ENCODE results near the gene SIDT1.

SIDT1 gene

DNA sequence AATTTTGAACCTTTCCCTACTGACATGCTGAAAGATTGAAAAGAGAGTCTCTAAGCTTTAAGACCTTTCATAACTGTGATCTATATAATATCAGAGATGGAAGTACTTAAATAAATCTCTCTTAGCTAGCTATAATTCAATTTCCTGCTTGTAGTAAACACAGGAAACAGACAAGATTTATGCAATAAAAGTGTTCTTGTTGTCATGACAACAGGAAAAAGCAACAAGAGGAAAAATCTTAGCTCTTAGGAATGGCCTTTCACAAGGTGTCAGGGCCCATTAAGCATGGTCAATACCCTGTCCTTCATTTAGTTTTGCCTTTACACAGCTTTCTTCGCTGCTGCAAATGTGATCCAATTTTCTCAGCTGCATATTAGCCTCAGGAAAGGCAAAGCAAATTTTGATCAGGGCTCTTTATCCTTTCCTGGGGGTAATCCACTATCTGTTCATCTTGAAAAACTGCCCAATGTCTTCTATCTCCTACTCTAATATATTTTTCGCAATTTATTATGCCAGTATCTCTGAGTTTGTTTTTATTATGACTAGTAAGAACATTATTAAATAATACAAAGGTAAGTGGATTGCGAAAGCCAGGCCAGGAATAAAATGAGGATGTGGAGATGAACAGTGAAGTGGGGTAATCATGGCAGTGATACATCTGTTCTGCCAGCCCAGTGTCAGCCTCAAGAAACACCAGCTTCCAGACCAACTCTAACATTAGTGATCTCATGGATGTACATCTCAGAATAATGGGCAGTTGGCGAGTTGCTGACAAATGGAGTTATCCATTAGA is 28.7 kb downstream of the SIDT1 start:
- Histone ChIP-seq H3K79me2 (ENCODE audit: control insufficient read depth, insufficient read depth, low read length, unreplicated experiment) (no peaks in the 10 kb centered on the region), H2AFZ (ENCODE audit: low read length, unreplicated experiment) (peak overlapping the region; percentile 23), H3K36me3 (ENCODE audit: insufficient read depth, low read length) (no peaks in the 10 kb centered on the region), H3K27ac (ENCODE audit: low read depth, low read length) (0 out of 2 replicates have a peak overlapping the region, but pooled peaks have one; percentile 6), H3K4me1 (ENCODE audit: control insufficient read depth, insufficient read depth, low read length, unreplicated experiment) (peaks cover 21% of the 10 kb centered on the region), H3K4me3 (ENCODE audit: low read depth, low read length) (no peak overlapping the region), H3K27me3 (ENCODE audit: insufficient read depth, low read length) (peaks cover 24% of the 10 kb centered on the region)

DNA sequence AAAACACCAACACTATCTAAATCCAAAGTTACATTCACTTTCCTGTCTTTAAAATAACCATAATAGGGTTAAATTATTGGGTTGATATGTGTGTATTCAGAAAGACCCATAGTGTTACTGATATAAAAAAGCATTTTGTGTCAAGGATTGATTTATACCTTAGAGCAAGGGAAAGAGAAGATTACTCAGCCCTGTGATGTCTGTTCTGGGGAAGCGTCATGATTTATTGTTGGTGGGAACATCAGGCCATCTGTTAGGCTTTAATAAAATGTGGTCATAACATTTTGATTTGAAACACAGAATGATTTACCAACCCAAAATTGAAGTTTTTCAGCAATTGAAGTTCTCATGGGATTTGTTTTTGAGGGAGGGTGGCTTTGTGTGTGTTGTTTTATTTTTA is 33.2 kb downstream of the SIDT1 start:
- peaks cover 50% of the 10 kb centered on the region for H3K27me3 ChIP-seq (ENCODE audit: insufficient read depth, low read length)
- no peak overlapping the region for H2AFZ ChIP-seq (ENCODE audit: low read length, unreplicated experiment)
- H3K79me2 ChIP-seq (ENCODE audit: control insufficient read depth, insufficient read depth, low read length, unreplicated experiment) = no peaks in the 10 kb centered on the region
- H3K36me3 ChIP-seq (ENCODE audit: insufficient read depth, low read length) = no peaks in the 10 kb centered on the region
- H3K4me1 ChIP-seq (ENCODE audit: control insufficient read depth, insufficient read depth, low read length, unreplicated experiment) = peaks cover 8% of the 10 kb centered on the region
- H3K4me3 ChIP-seq (ENCODE audit: low read depth, low read length) = no peak overlapping the region
- no peak overlapping the region for H3K27ac ChIP-seq (ENCODE audit: low read depth, low read length)

DNA sequence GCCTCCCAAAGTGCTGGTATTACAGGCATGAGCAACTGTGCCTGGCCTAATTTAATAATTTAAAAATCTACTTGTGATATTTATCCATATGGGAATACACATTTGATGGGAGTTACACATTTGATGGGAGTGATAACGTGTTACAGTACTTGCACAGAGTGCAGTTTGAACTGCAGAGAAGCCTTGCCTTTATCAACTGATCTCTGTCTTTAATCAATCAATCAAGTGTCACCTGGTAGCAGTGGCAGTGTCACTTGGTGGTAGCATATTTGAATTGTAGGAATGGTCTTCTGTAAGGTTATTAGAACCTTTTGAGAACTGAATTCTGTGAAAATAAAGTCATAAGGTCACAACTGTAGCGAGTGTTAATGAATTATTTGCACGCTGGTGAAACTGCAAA is 37.8 kb downstream of the SIDT1 start:
- Histone ChIP-seq H3K4me1 (ENCODE audit: control insufficient read depth, insufficient read depth, low read length, unreplicated experiment) (no peaks in the 10 kb centered on the region), H3K79me2 (ENCODE audit: control insufficient read depth, insufficient read depth, low read length, unreplicated experiment) (no peaks in the 10 kb centered on the region), H3K27me3 (ENCODE audit: insufficient read depth, low read length) (peaks cover 74% of the 10 kb centered on the region), H3K27ac (ENCODE audit: low read depth, low read length) (no peak overlapping the region), H2AFZ (ENCODE audit: low read length, unreplicated experiment) (no peak overlapping the region), H3K36me3 (ENCODE audit: insufficient read depth, low read length) (no peaks in the 10 kb centered on the region), H3K4me3 (ENCODE audit: low read depth, low read length) (no peak overlapping the region)

DNA sequence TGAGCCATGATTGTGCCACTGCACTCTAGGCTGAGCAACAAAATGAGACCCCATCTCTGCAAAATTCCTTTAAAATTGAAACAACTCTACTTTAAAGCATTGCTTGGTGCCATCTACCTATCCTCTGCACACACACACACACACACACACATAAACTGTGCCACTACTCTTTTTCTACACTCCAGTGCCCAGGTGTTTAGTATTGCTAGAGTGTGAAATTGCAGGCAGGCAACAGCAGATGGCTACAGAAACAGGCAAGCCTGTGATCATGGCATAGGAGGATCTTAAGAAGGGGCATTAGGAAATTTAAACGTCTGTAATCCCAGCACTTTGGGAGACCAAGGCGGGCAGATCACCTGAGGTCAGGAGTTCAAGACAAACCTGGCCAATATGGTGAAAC is 39.0 kb downstream of the SIDT1 start:
- no peak overlapping the region for H2AFZ ChIP-seq (ENCODE audit: low read length, unreplicated experiment)
- H3K36me3 ChIP-seq (ENCODE audit: insufficient read depth, low read length) = no peaks in the 10 kb centered on the region
- no peaks in the 10 kb centered on the region for H3K79me2 ChIP-seq (ENCODE audit: control insufficient read depth, insufficient read depth, low read length, unreplicated experiment)
- no peak overlapping the region for H3K4me3 ChIP-seq (ENCODE audit: low read depth, low read length)
- H3K27ac ChIP-seq (ENCODE audit: low read depth, low read length) = no peak overlapping the region
- H3K4me1 ChIP-seq (ENCODE audit: control insufficient read depth, insufficient read depth, low read length, unreplicated experiment) = no peaks in the 10 kb centered on the region
- H3K27me3 ChIP-seq (ENCODE audit: insufficient read depth, low read length) = peaks cover 71% of the 10 kb centered on the region

DNA sequence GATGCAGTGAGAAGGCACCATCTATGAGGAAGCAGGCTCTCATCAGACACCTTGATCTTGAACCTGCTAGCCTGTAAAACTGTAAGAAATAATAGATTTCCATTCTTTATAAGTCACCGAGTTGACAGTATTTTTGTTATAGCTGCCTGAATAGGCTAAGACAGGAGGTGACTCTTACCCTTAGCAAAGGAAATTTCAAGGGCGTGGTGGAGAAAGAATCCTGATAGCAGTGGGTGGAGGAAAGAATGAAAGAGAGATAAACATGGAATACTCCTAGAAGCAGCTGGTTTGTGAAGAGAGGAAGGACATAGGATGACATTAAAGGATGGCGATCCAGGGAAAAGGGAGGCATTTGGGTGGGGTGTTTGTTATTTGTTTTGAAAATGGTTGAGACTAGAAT is 41.4 kb downstream of the SIDT1 start:
- Histone ChIP-seq H2AFZ (ENCODE audit: low read length, unreplicated experiment) (no peak overlapping the region), H3K27me3 (ENCODE audit: insufficient read depth, low read length) (peaks cover 54% of the 10 kb centered on the region), H3K36me3 (ENCODE audit: insufficient read depth, low read length) (no peaks in the 10 kb centered on the region), H3K4me1 (ENCODE audit: control insufficient read depth, insufficient read depth, low read length, unreplicated experiment) (no peaks in the 10 kb centered on the region), H3K27ac (ENCODE audit: low read depth, low read length) (no peak overlapping the region), H3K4me3 (ENCODE audit: low read depth, low read length) (no peak overlapping the region), H3K79me2 (ENCODE audit: control insufficient read depth, insufficient read depth, low read length, unreplicated experiment) (no peaks in the 10 kb centered on the region)

DNA sequence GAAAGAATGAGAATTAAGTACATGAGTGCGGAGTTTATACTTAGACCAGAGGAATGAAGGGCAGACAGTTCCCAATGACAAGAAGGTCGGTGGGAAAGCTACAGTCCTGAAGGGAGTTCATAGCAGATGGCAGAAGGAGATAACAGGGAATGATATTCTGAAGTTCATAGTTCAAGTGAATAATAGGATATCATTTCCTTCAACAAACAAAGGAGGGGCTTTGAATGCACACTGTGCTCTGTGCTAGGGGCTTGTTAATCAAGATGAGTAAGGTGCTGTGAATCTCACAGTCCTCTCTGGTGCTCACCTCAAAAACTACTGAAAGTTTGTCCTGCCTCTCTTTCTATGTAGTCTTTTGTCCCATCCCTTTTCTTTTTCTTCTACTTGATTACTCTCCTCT is 41.9 kb downstream of the SIDT1 start:
- H3K27me3 ChIP-seq (ENCODE audit: insufficient read depth, low read length) = peaks cover 56% of the 10 kb centered on the region
- no peak overlapping the region for H3K4me3 ChIP-seq (ENCODE audit: low read depth, low read length)
- H3K36me3 ChIP-seq (ENCODE audit: insufficient read depth, low read length) = no peaks in the 10 kb centered on the region
- no peak overlapping the region for H3K27ac ChIP-seq (ENCODE audit: low read depth, low read length)
- no peaks in the 10 kb centered on the region for H3K4me1 ChIP-seq (ENCODE audit: control insufficient read depth, insufficient read depth, low read length, unreplicated experiment)
- no peak overlapping the region for H2AFZ ChIP-seq (ENCODE audit: low read length, unreplicated experiment)
- no peaks in the 10 kb centered on the region for H3K79me2 ChIP-seq (ENCODE audit: control insufficient read depth, insufficient read depth, low read length, unreplicated experiment)

DNA sequence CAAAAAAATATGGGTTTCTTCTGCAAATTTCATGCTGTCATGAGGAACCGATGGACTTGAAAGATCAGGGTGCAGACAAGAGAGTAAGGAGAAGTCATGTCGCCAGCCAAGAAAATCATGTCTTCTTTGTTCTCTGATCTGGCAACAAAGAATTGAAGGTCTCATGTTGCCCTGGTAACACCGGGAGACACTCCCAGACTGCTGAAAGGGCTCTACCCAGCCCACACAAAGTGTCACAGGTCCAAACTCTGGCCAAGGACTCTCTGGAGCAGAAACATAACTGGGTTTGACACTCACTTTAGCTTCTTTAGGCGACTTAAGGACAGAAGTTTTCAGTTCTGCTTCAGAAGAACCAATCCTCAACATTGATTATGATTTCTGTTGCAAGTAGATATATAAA is 42.9 kb downstream of the SIDT1 start:
- Histone ChIP-seq H3K36me3 (ENCODE audit: insufficient read depth, low read length) (no peaks in the 10 kb centered on the region), H3K27me3 (ENCODE audit: insufficient read depth, low read length) (peaks cover 61% of the 10 kb centered on the region), H3K4me3 (ENCODE audit: low read depth, low read length) (no peak overlapping the region), H3K4me1 (ENCODE audit: control insufficient read depth, insufficient read depth, low read length, unreplicated experiment) (no peaks in the 10 kb centered on the region), H2AFZ (ENCODE audit: low read length, unreplicated experiment) (no peak overlapping the region), H3K79me2 (ENCODE audit: control insufficient read depth, insufficient read depth, low read length, unreplicated experiment) (no peaks in the 10 kb centered on the region), H3K27ac (ENCODE audit: low read depth, low read length) (no peak overlapping the region)

DNA sequence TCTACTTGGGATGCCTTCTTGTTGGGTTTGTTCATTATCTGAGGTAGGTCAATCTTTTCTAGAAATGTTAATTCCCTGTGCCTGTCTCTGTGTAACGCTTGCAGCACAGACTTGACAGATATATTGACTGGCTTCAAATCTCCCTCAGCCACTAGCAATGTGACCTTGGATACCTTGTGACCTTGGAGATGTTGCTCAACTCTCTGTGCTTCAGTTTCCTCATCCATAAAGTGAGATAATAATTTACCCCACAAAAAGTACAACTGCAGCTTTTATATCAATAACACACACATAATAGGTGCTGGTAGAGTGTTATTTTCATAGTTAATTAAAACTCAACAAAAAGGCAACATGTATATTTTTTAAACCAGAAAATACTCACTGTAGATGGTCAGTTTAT is 52.9 kb downstream of the SIDT1 start:
- H2AFZ ChIP-seq (ENCODE audit: low read length, unreplicated experiment) = no peak overlapping the region
- H3K27ac ChIP-seq (ENCODE audit: low read depth, low read length) = no peak overlapping the region
- no peaks in the 10 kb centered on the region for H3K79me2 ChIP-seq (ENCODE audit: control insufficient read depth, insufficient read depth, low read length, unreplicated experiment)
- H3K27me3 ChIP-seq (ENCODE audit: insufficient read depth, low read length) = peaks cover 48% of the 10 kb centered on the region
- H3K4me1 ChIP-seq (ENCODE audit: control insufficient read depth, insufficient read depth, low read length, unreplicated experiment) = no peaks in the 10 kb centered on the region
- H3K4me3 ChIP-seq (ENCODE audit: low read depth, low read length) = no peak overlapping the region
- no peaks in the 10 kb centered on the region for H3K36me3 ChIP-seq (ENCODE audit: insufficient read depth, low read length)

DNA sequence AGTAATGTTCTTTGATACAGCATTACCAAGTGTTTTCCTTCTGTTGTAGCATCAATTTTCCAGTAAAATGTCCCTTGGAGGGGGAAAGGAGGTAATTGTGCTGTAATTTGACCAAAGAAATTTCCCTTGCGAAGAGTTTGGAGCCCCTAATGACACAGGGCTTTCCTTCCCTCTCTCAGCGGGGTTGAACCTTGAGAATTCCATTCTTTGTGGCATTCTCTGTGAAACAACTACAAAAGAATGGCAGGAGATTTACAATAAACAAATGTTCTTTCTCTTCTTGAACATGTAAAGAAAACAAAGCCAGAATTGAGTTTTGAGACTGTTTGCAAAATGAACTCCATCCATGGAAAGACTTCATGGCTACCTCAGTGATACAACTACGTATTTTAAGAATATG is 53.4 kb downstream of the SIDT1 start:
- no peak overlapping the region for H2AFZ ChIP-seq (ENCODE audit: low read length, unreplicated experiment)

DNA sequence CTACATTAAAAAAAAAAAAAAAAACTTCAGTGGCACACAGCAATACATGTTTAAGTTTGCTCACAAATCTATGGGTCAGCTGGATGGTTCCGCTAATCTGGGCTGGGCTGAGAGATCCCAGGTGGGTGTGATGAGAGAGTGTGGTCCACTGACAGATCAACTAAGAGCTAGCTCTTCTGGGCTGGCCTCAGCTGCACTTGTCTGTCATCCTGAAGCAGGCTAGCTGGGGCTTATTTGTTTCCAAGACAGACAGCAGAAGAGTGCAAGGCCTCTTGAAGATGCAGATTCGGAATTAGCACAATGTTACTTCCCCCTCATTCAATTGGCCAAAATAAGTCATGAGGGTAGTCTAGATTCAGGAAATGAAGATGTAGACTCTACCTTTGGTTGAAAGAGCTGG is 56.5 kb downstream of the SIDT1 start:
- Histone ChIP-seq H3K27me3 (ENCODE audit: insufficient read depth, low read length) (peaks cover 27% of the 10 kb centered on the region), H3K27ac (ENCODE audit: low read depth, low read length) (no peak overlapping the region), H3K79me2 (ENCODE audit: control insufficient read depth, insufficient read depth, low read length, unreplicated experiment) (no peaks in the 10 kb centered on the region), H3K4me1 (ENCODE audit: control insufficient read depth, insufficient read depth, low read length, unreplicated experiment) (no peaks in the 10 kb centered on the region), H3K36me3 (ENCODE audit: insufficient read depth, low read length) (no peaks in the 10 kb centered on the region), H2AFZ (ENCODE audit: low read length, unreplicated experiment) (no peak overlapping the region), H3K4me3 (ENCODE audit: low read depth, low read length) (no peak overlapping the region)

More for the DNA sequence above, 53.4 kb downstream of the SIDT1 start:
- Histone ChIP-seq H3K36me3 (ENCODE audit: insufficient read depth, low read length) (no peaks in the 10 kb centered on the region), H3K4me1 (ENCODE audit: control insufficient read depth, insufficient read depth, low read length, unreplicated experiment) (no peaks in the 10 kb centered on the region), H3K27ac (ENCODE audit: low read depth, low read length) (no peak overlapping the region), H3K4me3 (ENCODE audit: low read depth, low read length) (no peak overlapping the region), H3K27me3 (ENCODE audit: insufficient read depth, low read length) (peaks cover 46% of the 10 kb centered on the region), H3K79me2 (ENCODE audit: control insufficient read depth, insufficient read depth, low read length, unreplicated experiment) (no peaks in the 10 kb centered on the region)

DNA sequence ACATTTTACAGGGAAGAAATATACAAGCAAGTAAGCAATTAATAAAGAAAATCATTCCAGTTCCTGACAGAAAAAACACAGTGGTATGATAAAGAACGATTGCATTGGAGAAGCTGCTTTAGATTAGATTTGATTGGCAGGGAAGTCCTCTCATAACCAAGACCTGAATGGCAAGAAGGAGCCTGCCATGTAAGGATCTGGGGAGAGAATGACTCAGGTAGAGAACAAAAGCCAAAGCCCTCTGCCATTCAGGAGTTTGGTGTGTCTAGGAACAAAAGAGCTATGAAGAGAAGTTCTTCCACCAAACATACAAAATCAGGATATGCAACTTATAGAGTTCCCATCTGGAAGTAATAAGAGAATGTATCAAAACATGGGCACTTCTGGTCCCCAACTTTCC is 57.6 kb downstream of the SIDT1 start:
- H3K27me3 ChIP-seq (ENCODE audit: insufficient read depth, low read length) = peaks cover 16% of the 10 kb centered on the region
- no peak overlapping the region for H2AFZ ChIP-seq (ENCODE audit: low read length, unreplicated experiment)

More for the DNA sequence above, 57.6 kb downstream of the SIDT1 start:
- Histone ChIP-seq H3K4me3 (ENCODE audit: low read depth, low read length) (no peak overlapping the region), H3K79me2 (ENCODE audit: control insufficient read depth, insufficient read depth, low read length, unreplicated experiment) (no peaks in the 10 kb centered on the region), H3K4me1 (ENCODE audit: control insufficient read depth, insufficient read depth, low read length, unreplicated experiment) (no peaks in the 10 kb centered on the region), H3K27ac (ENCODE audit: low read depth, low read length) (no peak overlapping the region), H3K36me3 (ENCODE audit: insufficient read depth, low read length) (no peaks in the 10 kb centered on the region)

Measured in ACC112 (cell line).